ENCODE results near the gene ZNF598.

ZNF598 gene

DNA sequence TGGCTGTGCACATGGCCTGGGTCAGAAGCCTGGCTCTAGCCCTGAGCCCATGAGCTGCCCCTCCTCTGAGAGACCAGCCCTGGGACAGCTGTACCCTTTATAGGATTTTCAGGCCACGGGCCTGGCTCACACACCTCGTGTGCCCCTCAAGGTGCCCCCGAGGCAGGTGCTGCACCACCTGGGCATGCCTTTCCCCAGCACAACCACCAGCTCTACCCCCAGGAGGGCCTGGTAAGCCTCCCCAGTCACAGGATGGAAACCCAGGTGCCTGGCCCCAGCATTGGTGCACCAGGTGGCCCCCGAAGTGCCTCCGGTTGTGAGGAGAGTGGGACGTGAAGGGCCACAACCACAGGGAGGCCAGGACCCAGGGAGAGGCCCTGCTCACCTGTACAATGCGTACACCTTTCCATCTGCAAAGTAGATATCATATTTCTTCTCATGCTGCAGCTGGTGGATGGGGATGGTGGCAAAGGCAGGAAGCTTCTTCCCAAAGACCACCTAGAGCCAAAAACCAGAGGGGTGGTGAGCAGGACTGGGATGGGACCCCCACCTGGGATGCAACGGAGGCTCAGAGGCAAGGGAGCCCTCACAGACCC lies 6.3 kb downstream of the ZNF598 start:
- H3K36me3 ChIP-seq (ENCODE audit: control insufficient read depth in 1 of 2, insufficient read depth in 2 of 2, low read length in 2 of 2), result peaks cover 23 to 49% of the 10 kb centered on the region in 2 donors
- H3K9me3 ChIP-seq (ENCODE audit: control insufficient read depth in 1 of 2, low read length in 2 of 2), result no peaks in the 10 kb centered on the region
- H3K27ac ChIP-seq (ENCODE audit: low read length), result no peak overlapping the region
- H3K4me1 ChIP-seq (ENCODE audit: control insufficient read depth in 1 of 2, insufficient read depth in 2 of 2, low read length in 2 of 2), result peaks cover 17 to 52% of the 10 kb centered on the region in 2 donors
- H3K27me3 ChIP-seq (ENCODE audit: low read depth, low read length), result no peaks in the 10 kb centered on the region
- no peak overlapping the region for H3K4me3 ChIP-seq (ENCODE audit: low read depth in 1 of 2, low read length in 2 of 2)

DNA sequence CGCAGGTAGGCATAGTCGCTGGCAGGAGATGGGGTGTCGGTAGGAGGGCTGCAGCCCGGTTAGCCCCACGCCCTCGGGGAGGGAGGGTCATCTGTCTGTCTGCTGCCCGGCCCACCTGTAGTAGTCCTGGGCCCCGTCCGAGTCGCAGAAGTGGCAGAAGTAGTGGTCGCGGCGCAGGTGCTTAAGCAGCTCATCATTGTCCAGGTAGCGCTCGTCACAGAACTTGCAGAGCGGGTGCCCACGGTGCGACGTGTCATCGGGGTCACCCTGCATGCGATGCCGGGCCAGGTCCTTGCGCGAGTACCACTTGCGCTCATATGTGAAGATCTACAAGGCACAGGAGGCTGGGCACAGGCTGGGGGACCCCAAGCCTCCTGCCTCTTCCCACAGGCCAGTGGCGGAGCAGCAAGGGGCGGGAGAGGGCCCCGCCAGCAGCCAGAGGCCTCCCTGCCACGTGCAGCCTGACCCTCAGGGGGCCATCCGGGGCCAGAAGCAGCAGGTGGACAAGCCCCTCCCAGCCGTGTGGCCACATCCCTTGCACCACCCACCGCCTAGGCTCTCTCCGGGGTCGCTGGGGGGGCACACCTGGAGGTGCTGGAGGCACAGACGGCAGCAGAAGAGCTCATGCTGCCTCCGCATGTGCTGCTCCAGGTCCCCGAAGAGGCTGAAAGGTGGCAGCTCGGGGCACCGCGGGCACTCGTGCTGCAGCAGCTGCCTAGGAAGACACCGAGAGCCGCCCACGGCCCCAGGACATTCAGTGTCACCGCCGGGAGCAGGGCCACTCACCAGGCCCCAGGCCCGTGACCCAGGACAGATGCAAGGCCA lies 7.0 kb downstream of the ZNF598 start:
- peaks cover 23 to 54% of the 10 kb centered on the region in 2 donors for H3K36me3 ChIP-seq (ENCODE audit: control insufficient read depth in 1 of 2, insufficient read depth in 2 of 2, low read length in 2 of 2)
- peaks cover 10 to 49% of the 10 kb centered on the region in 2 donors for H3K4me1 ChIP-seq (ENCODE audit: control insufficient read depth in 1 of 2, insufficient read depth in 2 of 2, low read length in 2 of 2)

DNA sequence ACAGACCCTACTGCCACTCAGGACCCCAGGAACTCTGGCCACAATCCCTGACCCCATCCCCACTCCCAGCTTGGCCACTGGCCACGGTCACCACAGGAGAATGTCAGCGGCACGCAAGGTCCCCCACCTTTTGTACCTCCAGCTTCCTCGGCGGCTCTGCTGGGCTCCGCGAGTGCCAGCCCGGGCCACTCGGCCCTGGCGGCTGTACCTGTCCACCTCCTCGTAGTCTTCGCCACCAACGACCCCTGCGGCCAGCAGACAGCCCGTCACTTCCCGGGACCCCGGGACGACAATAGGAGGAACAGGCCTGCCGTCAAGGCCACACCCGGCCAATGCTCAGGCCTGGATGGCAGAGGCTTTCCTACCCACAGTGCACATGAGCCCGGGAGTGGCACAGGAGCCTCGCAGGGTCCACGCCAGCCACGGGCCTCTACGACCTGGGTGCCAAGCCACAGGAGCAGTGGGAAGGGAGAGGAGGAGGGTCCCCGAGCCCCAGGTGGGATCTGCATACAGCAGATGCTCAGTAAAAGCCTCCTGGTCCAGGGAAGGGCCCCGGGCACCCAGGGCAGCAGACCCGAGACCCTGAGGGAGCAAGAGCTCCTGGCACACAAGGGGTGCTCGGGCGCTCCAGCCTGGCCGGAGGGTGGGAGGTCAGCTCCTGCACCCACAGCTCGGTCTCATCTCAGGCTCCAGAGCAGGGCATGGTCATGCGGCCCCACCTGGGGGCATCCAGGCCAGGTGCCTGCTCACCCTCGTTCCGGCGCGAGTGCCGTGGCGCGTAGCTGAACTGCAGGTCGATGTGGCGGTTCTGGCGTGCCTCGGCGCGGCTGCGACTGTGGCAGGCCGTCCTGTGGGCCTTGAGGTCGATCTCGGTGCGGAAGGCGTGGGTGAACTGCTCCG lies 7.9 kb downstream of the ZNF598 start:
- Histone ChIP-seq H3K27ac (ENCODE audit: low read length) (no peak overlapping the region), H3K4me1 (ENCODE audit: control insufficient read depth in 1 of 2, insufficient read depth in 2 of 2, low read length in 2 of 2) (peaks cover 6 to 45% of the 10 kb centered on the region in 2 donors), H3K4me3 (ENCODE audit: low read depth in 1 of 2, low read length in 2 of 2) (no peak overlapping the region), H3K9me3 (ENCODE audit: control insufficient read depth in 1 of 2, low read length in 2 of 2) (no peaks in the 10 kb centered on the region), H3K36me3 (ENCODE audit: control insufficient read depth in 1 of 2, insufficient read depth in 2 of 2, low read length in 2 of 2) (peaks cover 23 to 61% of the 10 kb centered on the region in 2 donors), H3K27me3 (ENCODE audit: low read depth, low read length) (no peaks in the 10 kb centered on the region)

More for the DNA sequence above, 7.0 kb downstream of the ZNF598 start:
- no peak overlapping the region for H3K27ac ChIP-seq (ENCODE audit: low read length)
- no peaks in the 10 kb centered on the region for H3K9me3 ChIP-seq (ENCODE audit: control insufficient read depth in 1 of 2, low read length in 2 of 2)
- H3K27me3 ChIP-seq (ENCODE audit: low read depth, low read length), result no peaks in the 10 kb centered on the region
- H3K4me3 ChIP-seq (ENCODE audit: low read depth in 1 of 2, low read length in 2 of 2), result no peak overlapping the region

DNA sequence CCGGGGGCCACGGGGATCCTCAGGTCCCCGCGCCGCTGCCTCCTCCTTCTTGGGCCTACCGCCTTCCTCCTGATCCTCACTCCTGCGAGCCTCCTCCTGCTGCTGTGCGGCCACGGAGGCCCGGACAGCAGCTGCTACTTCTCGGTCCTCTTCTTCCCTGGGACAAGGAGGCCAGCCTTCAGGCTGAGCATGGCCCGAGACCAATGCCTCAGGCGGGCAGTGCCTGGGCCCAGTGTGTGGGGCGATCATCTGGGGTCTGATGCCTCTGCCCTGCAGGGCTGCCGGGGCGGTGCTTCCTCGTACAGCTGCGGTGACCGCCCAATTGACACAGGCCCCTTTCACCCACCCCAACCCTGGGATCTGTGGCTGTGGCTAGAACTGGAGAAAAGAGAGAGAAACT lies 8.6 kb downstream of the ZNF598 start:
- Histone ChIP-seq H3K27me3 (ENCODE audit: low read depth, low read length) (no peaks in the 10 kb centered on the region), H3K9me3 (ENCODE audit: control insufficient read depth in 1 of 2, low read length in 2 of 2) (no peaks in the 10 kb centered on the region), H3K4me3 (ENCODE audit: low read depth in 1 of 2, low read length in 2 of 2) (no peak overlapping the region), H3K36me3 (ENCODE audit: control insufficient read depth in 1 of 2, insufficient read depth in 2 of 2, low read length in 2 of 2) (peaks cover 23 to 63% of the 10 kb centered on the region in 2 donors), H3K4me1 (ENCODE audit: control insufficient read depth in 1 of 2, insufficient read depth in 2 of 2, low read length in 2 of 2) (peaks cover 6 to 39% of the 10 kb centered on the region in 2 donors), H3K27ac (ENCODE audit: low read length) (no peak overlapping the region)

DNA sequence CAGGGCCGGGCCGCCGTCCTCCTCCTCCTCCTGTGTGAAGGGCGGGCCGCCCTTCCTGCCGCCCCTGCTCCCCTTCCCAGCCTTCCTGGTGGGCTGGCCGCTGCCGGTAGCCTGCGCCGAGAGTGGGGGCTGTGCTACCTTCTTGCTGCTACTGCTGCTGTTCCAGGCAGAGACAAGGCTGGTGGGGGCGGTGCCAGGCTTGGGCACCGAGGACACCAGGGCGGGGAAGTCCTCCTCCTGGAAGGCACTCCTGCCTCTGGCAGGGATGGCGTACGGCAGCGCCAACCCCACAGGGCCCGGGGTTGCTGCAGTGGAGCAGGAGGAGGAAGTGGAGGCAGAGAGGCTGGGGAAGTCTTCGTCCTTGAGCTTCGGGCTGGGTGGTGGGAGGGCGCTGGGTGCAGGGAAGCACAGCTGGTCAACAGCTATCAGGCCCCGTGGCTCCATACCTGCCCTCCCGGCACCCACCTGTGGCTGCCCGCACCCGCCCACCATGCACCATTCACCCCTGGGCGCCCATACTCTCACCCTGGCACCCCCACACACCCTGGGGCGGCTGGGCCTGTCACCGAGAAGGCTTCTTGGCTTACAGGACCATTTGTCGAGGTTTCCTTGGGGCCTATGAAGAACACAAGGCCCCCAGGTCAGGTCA lies 9.6 kb downstream of the ZNF598 start:
- H3K4me3 ChIP-seq (ENCODE audit: low read depth in 1 of 2, low read length in 2 of 2), result no peak overlapping the region
- no peaks in the 10 kb centered on the region for H3K27me3 ChIP-seq (ENCODE audit: low read depth, low read length)
- H3K9me3 ChIP-seq (ENCODE audit: control insufficient read depth in 1 of 2, low read length in 2 of 2), result no peaks in the 10 kb centered on the region
- H3K27ac ChIP-seq (ENCODE audit: low read length), result no peak overlapping the region
- peaks cover 6 to 28% of the 10 kb centered on the region in 2 donors for H3K4me1 ChIP-seq (ENCODE audit: control insufficient read depth in 1 of 2, insufficient read depth in 2 of 2, low read length in 2 of 2)
- H3K36me3 ChIP-seq (ENCODE audit: control insufficient read depth in 1 of 2, insufficient read depth in 2 of 2, low read length in 2 of 2), result peaks cover 23 to 63% of the 10 kb centered on the region in 2 donors

DNA sequence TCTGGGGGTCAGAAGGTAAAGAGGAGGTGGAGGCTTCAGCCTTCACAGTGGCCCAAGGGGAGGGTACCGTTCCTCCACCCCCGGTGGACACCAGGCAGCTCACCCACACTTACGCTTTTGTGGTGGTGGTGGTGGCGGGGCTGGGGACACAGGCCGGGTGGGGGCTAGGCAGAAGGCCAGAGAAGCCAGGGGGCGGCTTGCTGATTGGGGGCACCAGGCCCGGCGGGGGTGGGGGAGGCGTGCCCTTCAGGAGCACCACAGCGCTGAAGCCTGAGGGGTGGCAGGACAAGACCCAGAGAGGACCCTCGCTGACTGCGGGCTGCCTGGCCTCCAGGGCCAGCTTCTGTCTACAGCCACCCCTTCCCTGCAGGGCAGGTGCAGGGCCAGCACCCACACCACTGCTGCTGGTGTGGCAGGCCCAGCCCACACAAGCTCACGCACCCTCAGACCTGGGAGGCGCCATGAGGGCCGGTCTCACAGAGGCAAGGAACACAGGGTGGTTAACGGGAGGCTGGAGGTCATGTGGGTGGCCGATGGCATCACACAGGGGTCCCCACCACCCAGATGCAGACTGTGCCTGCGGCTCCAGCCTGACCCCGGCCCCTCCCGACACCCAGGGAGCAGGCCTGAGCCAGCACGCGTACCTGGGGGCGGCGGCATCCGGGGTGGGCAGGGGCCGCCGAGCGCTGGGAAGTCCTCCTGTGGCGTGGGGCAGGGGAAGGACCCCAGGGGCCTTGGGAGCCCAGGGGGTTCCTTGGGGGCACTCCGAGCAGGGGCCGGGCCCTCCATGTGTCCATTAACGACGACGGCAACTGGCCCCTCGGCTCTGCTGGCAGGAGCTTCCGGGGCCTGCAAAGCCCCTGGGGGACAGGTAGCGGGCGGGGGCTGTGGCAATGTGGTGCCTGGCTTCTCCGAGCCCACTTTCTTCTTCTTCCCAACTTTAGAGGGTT lies 10.5 kb downstream of the ZNF598 start:
- no peaks in the 10 kb centered on the region for H3K9me3 ChIP-seq (ENCODE audit: control insufficient read depth in 1 of 2, low read length in 2 of 2)
- no peak overlapping the region for H3K4me3 ChIP-seq (ENCODE audit: low read depth in 1 of 2, low read length in 2 of 2)
- H3K36me3 ChIP-seq (ENCODE audit: control insufficient read depth in 1 of 2, insufficient read depth in 2 of 2, low read length in 2 of 2), result peaks cover 23 to 63% of the 10 kb centered on the region in 2 donors
- H3K27ac ChIP-seq (ENCODE audit: low read length), result no peak overlapping the region
- peaks cover 3 to 20% of the 10 kb centered on the region in 2 donors for H3K4me1 ChIP-seq (ENCODE audit: control insufficient read depth in 1 of 2, insufficient read depth in 2 of 2, low read length in 2 of 2)
- H3K27me3 ChIP-seq (ENCODE audit: low read depth, low read length), result no peaks in the 10 kb centered on the region

DNA sequence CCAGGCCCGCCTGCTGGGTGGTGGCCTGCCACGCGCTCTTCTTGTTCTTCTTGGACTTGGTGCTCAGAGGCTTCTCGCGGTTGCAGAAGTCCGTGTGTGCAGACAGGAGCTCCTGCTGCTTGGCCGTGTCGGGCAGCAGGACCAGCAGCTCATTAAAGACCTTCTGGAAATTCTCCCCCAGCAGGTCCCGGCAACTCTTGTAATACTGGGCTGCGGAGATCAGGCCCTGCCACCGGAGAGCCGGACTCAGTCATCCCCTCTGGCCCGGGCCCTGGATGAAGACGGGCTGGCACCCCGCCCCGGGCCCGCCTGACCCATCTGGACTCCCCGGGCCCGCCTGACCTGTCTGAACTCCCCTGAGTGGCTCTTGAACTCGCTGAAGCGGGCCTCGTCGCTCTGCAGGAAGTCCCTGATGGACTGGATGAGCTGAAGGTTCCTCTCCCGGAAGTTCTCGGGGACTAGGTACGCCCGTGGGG lies 11.2 kb downstream of the ZNF598 start:
- no peak overlapping the region for H3K4me3 ChIP-seq (ENCODE audit: low read depth in 1 of 2, low read length in 2 of 2)
- H3K27ac ChIP-seq (ENCODE audit: low read length), result no peak overlapping the region
- H3K9me3 ChIP-seq (ENCODE audit: control insufficient read depth in 1 of 2, low read length in 2 of 2), result no peaks in the 10 kb centered on the region
- H3K4me1 ChIP-seq (ENCODE audit: control insufficient read depth in 1 of 2, insufficient read depth in 2 of 2, low read length in 2 of 2), result peaks cover 0 to 12% of the 10 kb centered on the region in 2 donors
- no peaks in the 10 kb centered on the region for H3K27me3 ChIP-seq (ENCODE audit: low read depth, low read length)
- peaks cover 23 to 62% of the 10 kb centered on the region in 2 donors for H3K36me3 ChIP-seq (ENCODE audit: control insufficient read depth in 1 of 2, insufficient read depth in 2 of 2, low read length in 2 of 2)

DNA sequence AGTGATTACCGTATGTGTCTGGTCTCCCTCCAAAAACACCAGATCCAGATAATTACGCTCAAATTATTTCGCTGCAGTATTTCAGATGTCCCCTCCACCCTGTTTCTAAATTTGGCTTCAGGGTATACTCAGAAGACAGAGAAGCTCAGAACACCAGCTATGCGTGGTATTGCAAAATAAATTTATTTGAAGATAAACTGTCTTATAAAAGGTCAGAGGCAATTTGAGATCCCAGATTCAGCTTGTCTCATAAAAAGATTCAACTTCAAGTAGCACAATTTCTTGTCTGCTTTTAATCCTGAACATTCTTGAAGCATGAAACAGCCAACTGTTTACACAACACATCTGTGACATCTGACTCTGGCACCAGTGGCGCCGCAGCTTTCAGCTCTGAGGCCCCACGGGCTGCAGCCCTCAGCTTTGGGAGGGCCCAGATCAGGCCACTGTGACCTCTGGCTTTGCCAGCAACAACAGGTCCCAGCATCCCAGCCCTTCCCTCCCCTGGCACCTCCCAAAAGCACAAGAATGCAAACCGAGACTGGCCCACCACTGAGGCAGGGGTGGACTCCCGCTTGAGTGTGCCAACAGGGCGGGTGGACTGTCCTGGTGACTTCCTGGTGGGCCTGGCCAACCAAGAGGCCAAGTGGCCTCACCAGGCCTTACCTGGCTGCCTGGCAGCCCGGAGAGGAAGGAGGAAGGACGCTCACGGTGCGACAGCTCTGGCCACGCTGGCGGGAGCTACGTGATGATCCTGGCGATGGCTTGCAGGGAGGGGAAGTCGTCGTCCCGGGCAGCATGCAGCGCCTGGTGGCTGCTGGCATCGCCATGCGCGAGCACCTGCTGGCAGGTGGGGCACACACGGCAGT lies 11.9 kb downstream of the ZNF598 start:
- H3K4me3 ChIP-seq (ENCODE audit: low read depth in 1 of 2, low read length in 2 of 2), result no peak overlapping the region
- no peak overlapping the region for H3K27ac ChIP-seq (ENCODE audit: low read length)
- peaks cover 0 to 10% of the 10 kb centered on the region in 2 donors for H3K4me1 ChIP-seq (ENCODE audit: control insufficient read depth in 1 of 2, insufficient read depth in 2 of 2, low read length in 2 of 2)
- H3K36me3 ChIP-seq (ENCODE audit: control insufficient read depth in 1 of 2, insufficient read depth in 2 of 2, low read length in 2 of 2), result peaks cover 23 to 55% of the 10 kb centered on the region in 2 donors
- no peaks in the 10 kb centered on the region for H3K9me3 ChIP-seq (ENCODE audit: control insufficient read depth in 1 of 2, low read length in 2 of 2)
- H3K27me3 ChIP-seq (ENCODE audit: low read depth, low read length), result no peaks in the 10 kb centered on the region

DNA sequence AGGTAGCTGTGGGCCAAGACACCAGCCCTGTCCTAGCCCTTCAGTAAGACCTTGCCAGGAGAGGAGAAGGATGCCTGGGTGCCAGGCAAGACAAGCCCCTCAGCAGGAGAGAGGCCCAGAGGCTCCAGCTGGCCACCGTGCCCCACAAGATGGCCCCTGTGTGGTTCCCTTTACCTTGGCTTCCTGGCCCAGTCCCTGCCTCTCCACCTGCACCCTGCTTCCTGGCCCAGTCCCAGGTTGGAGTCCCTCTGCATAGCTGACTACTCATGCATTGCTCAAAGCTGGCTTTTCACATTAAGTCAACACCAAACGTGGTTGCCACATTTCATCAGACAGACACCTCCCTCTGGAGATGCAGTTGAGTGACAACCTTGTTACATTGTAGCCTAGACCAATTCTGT lies 15.9 kb downstream of the ZNF598 start:
- Histone ChIP-seq H3K9me3 (ENCODE audit: control insufficient read depth in 1 of 2, low read length in 2 of 2) (no peaks in the 10 kb centered on the region), H3K27me3 (ENCODE audit: low read depth, low read length) (peaks cover 17% of the 10 kb centered on the region), H3K27ac (ENCODE audit: low read length) (no peak overlapping the region), H3K4me1 (ENCODE audit: control insufficient read depth in 1 of 2, insufficient read depth in 2 of 2, low read length in 2 of 2) (peaks cover 0 to 27% of the 10 kb centered on the region in 2 donors), H3K4me3 (ENCODE audit: low read depth in 1 of 2, low read length in 2 of 2) (no peak overlapping the region), H3K36me3 (ENCODE audit: control insufficient read depth in 1 of 2, insufficient read depth in 2 of 2, low read length in 2 of 2) (peaks cover 0 to 18% of the 10 kb centered on the region in 2 donors)
